SJSA1 (cell line): ENCODE results near the gene USP15. TPM values are rescaled to one million over a fixed set of nuclear protein-coding genes. Genes with fewer than 3 reads are reported as not detected.
"Not testable (repeated sequence)": the region's sequence is repeated elsewhere in the genome, so short reads cannot be mapped to it uniquely, and the experiment has no call there.

ENCODE experiments used
- DNase-seq, 2 experiments: peaks; one replicate each; pipeline ENCODE4 v3.0.0-alpha.2; 2015 to 2020; ENCODE audit warnings: low spot score in 2 of 2, low read depth in 1 of 2
- H3K27ac ChIP-seq: fragments of 250-450 bp; sonication (Bioruptor Pico); 2 replicates; pipeline ENCODE4 v1.5.1; 2020; ENCODE audit warnings: mild to moderate bottlenecking, moderate library complexity
- H3K27me3 ChIP-seq: fragments of 250-450 bp; sonication (Bioruptor Pico); replicated peaks from 2 replicates; pipeline ENCODE4 v1.5.1; 2020; ENCODE audit warnings: mild to moderate bottlenecking, moderate library complexity
- H3K36me3 ChIP-seq: fragments of 250-450 bp; sonication (Bioruptor Pico); 2 replicates; pipeline ENCODE4 v1.5.1; 2020; ENCODE audit warnings: mild to moderate bottlenecking
- H3K4me1 ChIP-seq: fragments of 250-450 bp; sonication (Bioruptor Pico); replicated peaks from 2 replicates; pipeline ENCODE4 v1.6.1; 2021; ENCODE audit warnings: mild to moderate bottlenecking
- H3K4me3 ChIP-seq: fragments of 250-450 bp; sonication (Bioruptor Pico); 2 replicates; pipeline ENCODE4 v1.5.1; 2020; ENCODE audit warnings: mild to moderate bottlenecking
- H3K9me3 ChIP-seq: fragments of 250-450 bp; sonication (Bioruptor Pico); replicated peaks from 2 replicates; pipeline ENCODE4 v1.5.1; 2020; ENCODE audit warnings: mild to moderate bottlenecking
- total RNA-seq: library from RNA; depleted of rRNA; stranded (reverse); fragments of >200 nt; shearing (Covaris generic); gene quantifications from 2 replicates; pipeline ENCODE4 v1.2.3, GENCODE V29; 2014; rRNA removed

USP15 gene
- total RNA-seq, 1 experiment from 2014 or later = 36.3 TPM

DNA sequence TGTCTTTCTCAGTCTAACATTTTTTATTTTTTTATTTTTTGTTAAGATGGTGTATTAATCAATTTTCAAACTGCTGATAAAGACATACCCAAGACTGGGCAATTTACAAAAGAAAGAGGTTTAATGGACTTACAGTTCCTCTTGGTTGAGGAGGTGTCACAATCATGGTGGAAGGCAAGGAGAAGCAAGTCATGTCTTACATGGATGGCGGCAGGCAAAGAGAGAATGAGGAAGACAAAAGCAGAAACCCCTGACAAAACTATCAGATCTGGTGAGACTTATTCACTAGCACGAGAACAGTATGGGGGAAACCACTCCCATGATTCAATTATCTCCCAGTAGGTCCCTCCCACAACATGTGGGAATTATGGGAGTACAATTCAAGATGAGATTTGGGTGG is 195.2 kb downstream of the USP15 start:
- not testable (repeated sequence) for H3K27me3 ChIP-seq, H3K27ac ChIP-seq, H3K9me3 ChIP-seq, H3K36me3 ChIP-seq, H3K4me3 ChIP-seq, DNase-seq, H3K4me1 ChIP-seq

- no peaks in the 10 kb centered on the region for H3K4me1 ChIP-seq
- H3K4me3 ChIP-seq = no peak overlapping the region
- no peak overlapping the region for H3K27ac ChIP-seq
- H3K27me3 ChIP-seq = no peaks in the 10 kb centered on the region
- no peaks in the 10 kb centered on the region for H3K36me3 ChIP-seq
- no peaks in the 10 kb centered on the region; the same call in 1 of the 2 replicates for H3K9me3 ChIP-seq
- DNase-seq = no peak
Measured at GRCh38 chr12:62458626-62459025, 198.4 kb downstream of the USP15 start.

DNA sequence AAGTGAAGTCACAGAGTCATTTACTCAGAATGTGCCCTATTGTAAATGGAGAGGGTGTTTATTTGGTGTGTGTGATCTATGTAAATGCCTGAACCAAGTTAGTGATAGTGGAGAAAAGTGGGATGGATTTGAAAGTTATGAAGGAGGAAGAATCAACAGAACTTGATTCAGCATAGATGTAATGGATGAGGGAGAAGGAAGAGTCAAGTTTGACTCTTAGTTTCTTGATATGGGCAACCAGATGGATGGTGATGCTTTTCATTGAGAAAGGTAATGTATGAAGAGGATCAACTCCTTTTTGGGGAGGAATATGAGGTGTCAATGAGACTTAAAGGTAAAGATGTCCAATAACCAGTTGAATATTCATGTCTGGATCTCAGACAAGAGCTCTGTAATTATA is 199.8 kb downstream of the USP15 start:
- DNase-seq = no peak

GRCh38 chr12:62461171-62461837 is 201.1 kb downstream of the USP15 start:
- not testable (repeated sequence) for H3K27ac ChIP-seq, H3K9me3 ChIP-seq, DNase-seq, H3K27me3 ChIP-seq, H3K36me3 ChIP-seq, H3K4me1 ChIP-seq, H3K4me3 ChIP-seq

More for the DNA sequence above, 199.8 kb downstream of the USP15 start:
- no peaks in the 10 kb centered on the region for H3K36me3 ChIP-seq
- H3K27me3 ChIP-seq = no peaks in the 10 kb centered on the region
- H3K4me3 ChIP-seq = no peak overlapping the region
- no peak overlapping the region for H3K27ac ChIP-seq
- no peaks in the 10 kb centered on the region for H3K4me1 ChIP-seq
- no peaks in the 10 kb centered on the region; the same call in 1 of the 2 replicates for H3K9me3 ChIP-seq

- not testable (repeated sequence) for H3K36me3 ChIP-seq, H3K27ac ChIP-seq, H3K4me3 ChIP-seq, H3K4me1 ChIP-seq, H3K27me3 ChIP-seq, DNase-seq, H3K9me3 ChIP-seq
Measured at GRCh38 chr12:62463252-62463651, 203.0 kb downstream of the USP15 start.

Other genes with a start within 250 kb of the USP15 start
- gene MON2, start 206.4 kb downstream of the USP15 start, total RNA-seq = 14.8 and 17.4 TPM in 2 replicates